Measurements from ENCODE around the gene KIAA1671. TPM values are rescaled to one million over a fixed set of nuclear protein-coding genes. Genes with fewer than 3 reads are reported as not detected.
"Not testable (repeated sequence)": the region's sequence is repeated elsewhere in the genome, so short reads cannot be mapped to it uniquely, and the experiment has no call there.

Gene KIAA1671
- polyA plus RNA-seq, 6 donors from 2014 or later = not detected

GRCh38 chr22:25177895-25178294, 225.4 kb downstream of the KIAA1671 start:
- peaks cover 2 to 12% (median 8%) of the 10 kb centered on the region in 7 donors for H3K9me3 Mint-ChIP-seq
- H3K27me3 Mint-ChIP-seq = peaks cover 4 to 17% (median 16%) of the 10 kb centered on the region in 3 donors
- H3K4me1 Mint-ChIP-seq = no peaks in the 10 kb centered on the region
- no peak overlapping the region for H3K4me3 Mint-ChIP-seq
- ATAC-seq (ENCODE audit: low read depth in 2 of 2) = no peak
- no peak overlapping the region for H3K27ac Mint-ChIP-seq
- H3K36me3 Mint-ChIP-seq = peaks cover 0 to 9% of the 10 kb centered on the region in 2 donors
- no peak for DNase-seq

- not testable (repeated sequence) for H3K4me1 Mint-ChIP-seq; H3K27ac Mint-ChIP-seq; DNase-seq; ATAC-seq (ENCODE audit: low read depth in 2 of 2); H3K36me3 Mint-ChIP-seq
- peaks cover 4 to 17% (median 16%) of the 10 kb centered on the region in 3 donors for H3K27me3 Mint-ChIP-seq
- peaks cover 2 to 12% (median 8%) of the 10 kb centered on the region in 7 donors for H3K9me3 Mint-ChIP-seq
- H3K4me3 Mint-ChIP-seq = peak overlapping the region in 5 of 8 donors; percentile 30 to 79 (median 47)
Observed at GRCh38 chr22:25178348-25178747, 225.8 kb downstream of the KIAA1671 start.

- peak; percentile 50 to 65 for ATAC-seq (ENCODE audit: low read depth in 2 of 2)
- H3K4me3 Mint-ChIP-seq, H3K36me3 Mint-ChIP-seq: not testable (repeated sequence)
Observed at GRCh38 chr22:25178869-25179631, 226.5 kb downstream of the KIAA1671 start.

DNA sequence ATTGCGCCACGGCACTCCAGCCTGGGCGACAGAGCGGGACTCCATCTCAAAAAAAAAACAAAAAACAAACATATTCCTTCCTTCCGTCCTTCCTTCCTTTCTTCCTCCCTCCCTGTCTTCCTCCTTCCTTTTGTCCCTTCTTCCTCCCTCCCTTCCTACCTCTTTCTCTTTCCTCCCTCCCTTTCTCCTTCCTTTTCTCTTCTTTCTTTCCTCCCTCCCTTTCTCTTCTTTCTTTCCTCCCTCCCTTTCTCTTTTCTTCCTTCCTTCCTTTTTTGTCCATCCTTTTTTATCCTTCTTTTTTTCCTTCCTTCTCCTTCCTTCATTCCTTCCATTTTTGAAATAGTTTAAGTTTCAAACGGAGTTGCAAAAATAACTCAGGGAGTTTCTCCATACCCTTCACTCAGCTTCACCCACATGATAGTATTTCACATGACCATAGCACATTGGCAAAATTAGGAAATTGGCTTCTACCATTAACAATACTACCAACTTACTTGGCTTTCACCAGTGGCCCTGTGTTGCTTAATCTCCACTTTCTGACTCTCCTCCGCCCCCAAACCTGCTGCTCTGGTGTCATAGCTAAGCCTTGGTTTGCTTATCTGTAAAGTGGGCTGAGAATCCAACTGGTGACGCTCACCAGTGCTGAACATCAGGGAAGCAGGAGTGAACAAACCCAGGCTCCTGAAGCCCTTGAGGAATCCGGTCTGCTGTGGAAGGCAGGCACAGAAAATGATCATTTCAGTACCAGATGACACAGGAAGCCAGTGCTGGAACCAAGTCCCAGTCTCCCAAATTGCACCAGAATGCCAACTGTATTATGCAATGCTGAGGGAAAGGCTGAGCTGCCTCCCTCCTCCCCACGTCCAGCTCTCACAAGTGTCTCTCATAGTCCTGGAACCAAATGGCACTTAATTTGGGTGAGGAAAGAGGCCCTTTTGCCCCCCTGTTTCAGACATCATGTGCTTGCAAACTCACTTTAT, 229.9 kb downstream of the KIAA1671 start:
- H3K27me3 Mint-ChIP-seq = peaks cover 4 to 16% (median 8%) of the 10 kb centered on the region in 3 donors
- no peak for DNase-seq
- H3K4me3 Mint-ChIP-seq = peak overlapping the region in 1 of 8 donors; percentile 52
- H3K4me1 Mint-ChIP-seq = no peaks in the 10 kb centered on the region
- H3K36me3 Mint-ChIP-seq = peaks cover 0 to 9% of the 10 kb centered on the region in 2 donors
- H3K27ac Mint-ChIP-seq = peak overlapping the region in 2 of 6 donors; percentile 2 to 23
- no peak for ATAC-seq (ENCODE audit: low read depth in 2 of 2)
- H3K9me3 Mint-ChIP-seq = peaks cover 4 to 12% (median 8%) of the 10 kb centered on the region in 7 donors

More at GRCh38 chr22:25178869-25179631, 226.5 kb downstream of the KIAA1671 start:
- not testable (repeated sequence) for H3K4me1 Mint-ChIP-seq, H3K27ac Mint-ChIP-seq
- Mint-ChIP-seq H3K9me3 (peaks cover 2 to 12% (median 8%) of the 10 kb centered on the region in 7 donors), H3K27me3 (peaks cover 4 to 19% (median 16%) of the 10 kb centered on the region in 3 donors)
- peak; percentile 2 for DNase-seq

- peaks cover 4 to 12% (median 8%) of the 10 kb centered on the region in 7 donors for H3K9me3 Mint-ChIP-seq
- H3K27ac Mint-ChIP-seq = no peak overlapping the region
- H3K36me3 Mint-ChIP-seq = peaks cover 0 to 9% of the 10 kb centered on the region in 2 donors
- H3K4me3 Mint-ChIP-seq = no peak overlapping the region
- ATAC-seq (ENCODE audit: low read depth in 2 of 2) (no peak), DNase-seq (no peak)
- H3K4me1 Mint-ChIP-seq = no peaks in the 10 kb centered on the region
- peaks cover 4 to 16% (median 8%) of the 10 kb centered on the region in 3 donors for H3K27me3 Mint-ChIP-seq
Observed at GRCh38 chr22:25183949-25184619, 231.6 kb downstream of the KIAA1671 start.

GRCh38 chr22:25186140-25186539, 233.6 kb downstream of the KIAA1671 start:
- Mint-ChIP-seq H3K27ac (no peak overlapping the region), H3K27me3 (peaks cover 0 to 21% (median 8%) of the 10 kb centered on the region in 3 donors), H3K4me1 (no peaks in the 10 kb centered on the region), H3K4me3 (no peak overlapping the region), H3K36me3 (no peaks in the 10 kb centered on the region), H3K9me3 (peaks cover 0 to 4% (median 2%) of the 10 kb centered on the region in 7 donors)
- ATAC-seq (ENCODE audit: low read depth in 2 of 2) (no peak), DNase-seq (no peak)

DNA sequence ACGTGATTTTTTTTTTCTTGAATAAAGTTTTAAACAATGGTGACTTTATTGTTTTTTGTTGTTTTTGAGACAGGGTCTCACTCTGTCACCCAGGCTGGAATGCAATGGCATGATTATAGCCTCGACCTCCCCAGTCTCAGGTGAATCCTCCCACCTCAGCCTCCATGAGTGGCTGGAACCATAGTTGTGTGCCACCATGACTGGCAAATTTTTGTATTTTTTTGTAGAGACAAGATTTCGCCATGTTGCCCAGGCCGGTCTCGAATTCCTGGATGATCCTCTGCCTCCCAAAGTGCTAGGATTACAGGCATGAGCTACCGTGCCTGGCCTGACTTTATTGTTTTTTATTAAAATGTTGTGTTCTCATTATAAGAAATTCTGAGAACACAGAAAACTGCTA, 235.0 kb downstream of the KIAA1671 start:
- Mint-ChIP-seq H3K4me3 (no peak overlapping the region), H3K36me3 (no peaks in the 10 kb centered on the region), H3K27me3 (peaks cover 0 to 16% (median 2%) of the 10 kb centered on the region in 3 donors), H3K4me1 (no peaks in the 10 kb centered on the region), H3K27ac (peak overlapping the region in 1 of 6 donors; percentile 41), H3K9me3 (peaks cover 0 to 2% (median 0%) of the 10 kb centered on the region in 7 donors)
- ATAC-seq (ENCODE audit: low read depth in 2 of 2) = no peak
- DNase-seq = no peak

GRCh38 chr22:25192406-25192805, 239.9 kb downstream of the KIAA1671 start:
- Mint-ChIP-seq H3K4me3 (no peak overlapping the region), H3K4me1 (no peaks in the 10 kb centered on the region), H3K27me3 (peaks cover 0 to 11% (median 6%) of the 10 kb centered on the region in 3 donors), H3K27ac (no peak overlapping the region), H3K9me3 (no peaks in the 10 kb centered on the region), H3K36me3 (no peaks in the 10 kb centered on the region)
- no peak for ATAC-seq (ENCODE audit: low read depth in 2 of 2)
- no peak for DNase-seq

DNA sequence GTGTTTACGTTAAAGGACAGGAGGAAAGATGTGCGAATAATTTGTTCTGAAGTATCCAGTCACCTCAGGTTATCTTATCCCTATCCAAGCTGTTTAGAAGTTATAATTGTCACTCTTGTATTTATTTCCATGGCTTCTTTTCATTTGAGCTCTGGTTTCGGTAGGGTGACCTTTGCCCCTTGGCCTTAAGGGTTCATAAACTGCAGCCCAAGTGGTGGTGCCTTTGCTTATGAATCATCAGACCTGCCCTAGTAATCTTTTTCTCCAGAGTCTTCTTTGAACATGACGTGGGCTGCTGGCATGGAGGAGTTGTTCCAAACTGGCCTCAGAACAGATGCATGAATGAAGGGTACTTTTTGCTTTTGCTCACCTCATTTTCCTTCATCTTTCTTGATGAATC, 240.6 kb downstream of the KIAA1671 start:
- Mint-ChIP-seq H3K9me3 (no peaks in the 10 kb centered on the region), H3K36me3 (no peaks in the 10 kb centered on the region), H3K27me3 (peaks cover 0 to 11% (median 6%) of the 10 kb centered on the region in 3 donors), H3K27ac (no peak overlapping the region), H3K4me3 (no peak overlapping the region), H3K4me1 (no peaks in the 10 kb centered on the region)
- ATAC-seq (ENCODE audit: low read depth in 2 of 2) (no peak), DNase-seq (no peak)

DNA sequence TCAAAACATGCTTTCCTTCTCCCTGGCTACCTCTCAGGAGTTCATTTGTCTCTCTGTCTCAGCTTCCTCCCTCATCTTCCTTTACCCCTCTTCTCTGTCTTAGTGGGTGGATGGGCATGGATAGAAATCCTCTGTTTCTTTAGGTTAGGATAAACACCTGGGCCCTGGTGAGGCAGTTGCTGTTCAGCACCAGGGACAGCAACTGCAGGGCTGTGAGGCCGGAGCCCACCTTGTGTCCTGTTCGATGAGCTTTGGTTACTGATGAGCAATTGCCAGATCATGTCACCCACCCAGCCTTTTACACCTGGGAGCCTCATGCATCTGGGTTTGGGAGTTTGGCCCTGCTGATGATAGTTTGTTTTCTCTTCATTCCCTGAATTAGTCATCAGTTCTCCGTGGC, 241.0 kb downstream of the KIAA1671 start:
- no peaks in the 10 kb centered on the region for H3K36me3 Mint-ChIP-seq
- H3K4me3 Mint-ChIP-seq = no peak overlapping the region

GRCh38 chr22:25196326-25196725, 243.8 kb downstream of the KIAA1671 start:
- Mint-ChIP-seq H3K9me3 (no peaks in the 10 kb centered on the region), H3K4me1 (no peaks in the 10 kb centered on the region), H3K27me3 (peaks cover 0 to 10% (median 6%) of the 10 kb centered on the region in 3 donors), H3K27ac (no peak overlapping the region), H3K36me3 (no peaks in the 10 kb centered on the region), H3K4me3 (no peak overlapping the region)
- ATAC-seq (ENCODE audit: low read depth in 2 of 2) (no peak), DNase-seq (no peak)

More for the DNA sequence above, 241.0 kb downstream of the KIAA1671 start:
- Mint-ChIP-seq H3K27ac (no peak overlapping the region), H3K27me3 (peaks cover 0 to 11% (median 6%) of the 10 kb centered on the region in 3 donors), H3K9me3 (no peaks in the 10 kb centered on the region), H3K4me1 (no peaks in the 10 kb centered on the region)
- ATAC-seq (ENCODE audit: low read depth in 2 of 2) (no peak), DNase-seq (no peak)

- no peak for ATAC-seq (ENCODE audit: low read depth in 2 of 2)
- H3K4me3 Mint-ChIP-seq = no peak overlapping the region
- H3K9me3 Mint-ChIP-seq = no peaks in the 10 kb centered on the region
- no peaks in the 10 kb centered on the region for H3K4me1 Mint-ChIP-seq
- no peak for DNase-seq
- H3K36me3 Mint-ChIP-seq = no peaks in the 10 kb centered on the region
- H3K27me3 Mint-ChIP-seq = peaks cover 5 to 10% (median 6%) of the 10 kb centered on the region in 3 donors
- H3K27ac Mint-ChIP-seq = peak overlapping the region in 3 of 6 donors; percentile 6 to 57 (median 27)
Observed at GRCh38 chr22:25197340-25197739, 244.8 kb downstream of the KIAA1671 start.

All from naive B cell (primary cell).